T-helper 22 cell (primary cell): ENCODE measurements around the gene KIF1B.
"Not testable (repeated sequence)": the region's sequence is repeated elsewhere in the genome, so short reads cannot be mapped to it uniquely, and the experiment has no call there.

Experiments used
- DNase-seq: peaks from one replicate; pipeline ENCODE4 v3.0.0-alpha.2; 2020; ENCODE audit warnings: low read depth

The KIF1B gene

DNA sequence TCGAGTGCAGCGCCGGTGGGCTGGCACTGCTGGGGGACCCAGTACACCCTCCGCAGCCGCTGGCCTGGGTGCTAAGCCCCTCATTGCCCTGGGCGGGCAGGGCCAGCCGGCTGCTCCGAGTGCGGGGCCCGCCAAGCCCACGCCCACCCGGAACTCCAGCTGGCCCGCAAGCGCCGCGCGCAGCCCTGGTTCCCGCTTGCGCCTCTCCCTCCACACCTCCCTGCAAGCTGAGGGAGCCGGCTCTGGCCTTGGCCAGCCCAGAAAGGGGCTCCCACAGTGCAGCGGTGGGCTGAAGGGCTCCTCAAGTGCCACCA lies 216.1 kb downstream of the KIF1B start:
- not testable (repeated sequence) for DNase-seq

DNA sequence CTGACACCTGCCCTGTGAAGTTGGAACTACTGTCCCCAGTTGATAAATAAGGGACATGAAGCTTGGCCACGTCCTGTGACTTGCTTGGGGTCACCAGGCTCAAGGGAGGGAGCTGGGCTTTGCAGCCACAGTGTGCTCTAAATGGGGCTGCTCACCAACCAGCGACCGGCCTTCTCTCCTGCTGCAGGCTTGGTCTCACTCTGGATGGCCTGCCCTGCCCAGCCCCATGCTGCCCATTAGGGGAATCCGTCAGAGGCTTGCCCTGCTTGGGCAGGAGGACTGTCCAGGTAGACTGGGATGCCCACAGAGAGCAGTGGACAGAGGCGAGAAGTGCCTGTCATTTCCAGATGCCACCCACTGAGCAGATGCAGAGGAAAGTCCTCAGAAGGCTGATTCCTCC lies 218.6 kb downstream of the KIF1B start:
- no peak for DNase-seq

DNA sequence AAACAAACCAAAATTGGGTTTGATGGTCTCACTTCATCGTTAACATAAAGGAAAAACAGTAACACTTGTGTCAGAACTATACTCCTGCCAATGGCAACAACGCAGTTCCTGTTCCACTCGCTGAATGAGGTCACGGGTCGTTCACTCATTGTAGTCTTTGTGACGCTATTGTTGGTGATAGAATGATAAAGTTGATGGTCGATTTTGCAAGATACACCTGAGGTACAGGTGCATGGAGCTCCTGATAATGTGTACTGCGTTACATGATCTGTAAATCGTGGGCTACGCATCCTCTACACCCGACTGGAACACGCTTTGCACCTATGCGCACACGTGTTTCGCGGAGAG lies 219.5 kb downstream of the KIF1B start:
- DNase-seq = no peak

DNA sequence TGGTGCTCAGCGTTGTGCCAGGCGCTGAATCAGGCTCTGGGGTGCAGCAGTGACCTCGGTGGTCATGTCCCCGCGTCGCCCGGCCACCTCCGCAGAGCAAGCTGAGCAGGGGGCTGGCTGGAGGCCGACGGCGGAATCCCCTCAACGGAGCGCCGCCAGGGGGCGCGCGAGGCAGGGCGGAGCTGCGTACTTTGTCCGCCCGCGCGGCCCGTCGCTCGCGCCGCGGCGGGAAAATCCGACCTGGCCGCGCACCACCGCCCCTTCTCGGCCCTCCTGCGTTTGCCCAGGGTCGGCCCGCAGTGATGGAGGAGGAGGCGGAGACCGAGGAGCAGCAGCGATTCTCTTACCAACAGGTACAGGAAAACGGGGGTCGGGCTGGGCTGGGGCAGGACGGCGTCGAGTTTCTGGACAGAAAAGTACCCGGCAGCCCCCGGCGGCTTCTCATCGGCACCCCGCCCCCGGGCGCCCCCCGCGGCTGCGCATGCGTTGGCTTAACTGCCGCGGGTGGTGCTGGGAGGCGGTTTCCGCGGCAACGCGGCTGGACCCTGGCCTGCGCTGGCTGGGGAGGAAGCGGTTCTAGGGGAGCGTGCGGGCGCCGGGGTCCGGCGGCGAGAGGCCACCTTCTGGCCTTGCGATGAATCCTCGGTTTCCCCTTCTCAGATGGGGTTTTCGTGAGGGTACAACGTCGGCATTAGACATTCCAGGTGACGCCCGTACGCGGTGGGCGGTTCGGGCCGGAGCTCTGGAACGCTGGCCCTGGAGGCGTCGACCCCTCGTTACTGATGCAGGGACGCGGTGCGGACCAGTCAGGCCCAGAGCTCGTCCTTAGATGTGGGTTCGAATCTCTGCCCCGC lies 220.1 kb downstream of the KIF1B start, which contains the start of gene CENPS:
Gene CENPS (plus strand): TSS at position 218 of the 854 bp plus-strand sequence. CDS start 85 bp downstream, at position 303.
- DNase-seq = peak; percentile 70
